HG03280 (cell line): Measurements from ENCODE around the gene PNPLA1.

Source experiments
- ATAC-seq: cut with Tn5 transposase; IDR thresholded peaks from one replicate; pipeline ENCODE4 v1.9.1; 2021; ENCODE audit warnings: mild to moderate bottlenecking, moderate library complexity; ENCODE audit not compliant: unreplicated experiment

Gene PNPLA1

DNA sequence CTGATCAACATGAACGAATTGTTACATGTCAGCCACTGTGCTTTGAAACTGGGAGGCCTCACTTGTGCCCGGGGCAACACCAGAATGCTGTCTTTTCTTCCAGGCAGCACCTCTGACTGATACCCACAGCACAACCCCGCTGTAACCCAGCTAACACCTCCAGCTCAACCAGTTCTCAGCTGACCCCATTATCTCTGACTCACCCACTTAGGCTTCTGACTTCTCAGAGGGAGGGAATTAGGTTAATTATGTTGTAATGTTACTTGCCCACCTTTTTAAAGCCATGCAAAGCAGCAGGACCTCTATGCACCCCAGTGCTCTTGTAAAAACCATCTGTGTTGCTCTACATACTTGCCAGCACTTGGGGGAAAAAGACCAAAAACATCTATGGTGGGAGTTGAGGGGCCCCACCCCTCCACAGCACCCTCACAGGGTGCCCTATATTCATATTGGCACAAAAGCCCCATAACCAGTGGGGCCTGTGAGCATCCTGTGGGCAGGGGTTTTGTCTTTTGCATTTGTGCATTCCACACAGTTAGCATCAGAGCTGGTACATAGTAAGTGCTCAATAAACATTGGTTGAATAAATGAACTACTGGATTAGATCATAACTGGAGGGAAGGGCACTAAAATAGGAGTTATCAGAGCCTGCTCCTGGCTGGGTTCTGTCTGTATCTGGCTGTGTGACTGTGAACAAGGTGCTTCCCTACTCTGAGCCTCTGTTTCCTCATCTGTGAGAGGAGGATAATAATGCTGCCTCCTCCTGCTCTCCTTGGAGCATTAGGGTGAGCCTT is 44.6 kb downstream of the PNPLA1 start:
- ATAC-seq = no peak

DNA sequence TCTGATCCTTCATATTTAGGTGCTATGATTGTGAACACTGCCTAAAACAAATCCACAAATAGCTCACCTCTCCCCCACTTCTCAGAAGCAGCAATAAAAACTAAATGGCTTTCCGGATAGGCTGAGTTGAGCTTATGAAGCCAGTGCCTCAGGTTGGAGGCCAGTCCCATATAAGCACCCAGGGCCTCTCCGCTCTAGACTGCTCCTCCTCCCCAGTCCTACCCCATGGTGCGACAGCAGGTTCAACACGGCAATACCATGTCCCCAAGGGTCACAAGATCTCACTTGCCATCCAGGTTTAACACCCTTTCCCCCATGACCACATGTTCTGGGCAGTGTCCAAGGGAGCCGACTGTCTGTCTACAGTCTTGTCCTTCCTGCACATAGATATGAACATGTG is 46.1 kb downstream of the PNPLA1 start:
- ATAC-seq = no peak

DNA sequence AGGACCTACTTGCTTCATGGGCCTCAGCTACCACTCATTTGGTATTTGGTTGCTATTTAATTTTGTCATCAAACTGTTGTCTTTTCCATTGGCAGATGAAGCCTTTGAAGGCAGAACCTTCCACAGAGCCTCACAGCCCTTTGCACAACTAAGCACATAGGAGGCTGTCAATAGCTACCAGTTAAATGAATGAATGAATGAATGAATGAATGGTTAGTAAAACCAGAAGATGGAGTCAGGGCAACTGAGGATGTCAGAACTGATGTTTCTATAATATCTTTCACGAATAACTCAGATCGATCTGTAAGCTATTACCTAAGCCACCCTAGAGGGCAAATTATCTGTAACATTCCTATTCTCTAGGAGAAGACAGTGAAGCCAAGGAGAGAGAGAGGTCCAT is 47.8 kb downstream of the PNPLA1 start:
- ATAC-seq = no peak

DNA sequence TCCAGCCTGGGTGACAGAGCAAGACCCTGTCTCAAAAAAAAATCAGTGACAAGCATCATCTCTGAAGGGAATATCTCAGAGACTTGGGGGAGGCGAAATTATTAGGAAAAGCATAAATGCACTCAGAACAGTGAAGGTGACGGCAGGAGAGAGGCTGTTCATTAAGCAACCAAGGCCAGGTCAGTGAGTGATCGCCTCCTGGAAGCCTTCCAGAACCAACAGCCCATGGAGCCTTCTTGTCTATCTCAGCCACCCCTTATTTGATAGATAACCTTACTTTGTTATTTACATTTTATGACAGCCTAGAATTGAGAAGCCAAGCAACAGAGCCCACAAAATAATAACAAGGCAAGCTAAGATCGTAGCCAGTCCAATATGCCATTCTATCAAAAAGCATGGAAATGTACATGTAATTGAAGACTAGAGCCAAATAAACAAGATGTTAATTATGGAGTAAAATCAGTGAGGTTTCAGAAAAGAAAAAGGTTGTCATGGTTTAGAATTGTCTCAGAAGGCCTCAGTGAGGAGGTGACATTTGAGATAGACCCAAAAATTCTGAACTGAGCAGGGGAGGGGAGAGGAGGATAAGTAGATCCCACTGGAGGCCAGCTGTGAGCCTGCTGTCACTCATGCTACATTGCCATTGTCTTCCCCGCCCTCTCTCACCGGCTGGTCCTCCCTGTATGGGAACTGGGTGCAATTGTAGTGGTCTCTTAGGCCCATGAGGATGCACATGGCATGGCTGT is 49.0 kb downstream of the PNPLA1 start:
- no peak for ATAC-seq

DNA sequence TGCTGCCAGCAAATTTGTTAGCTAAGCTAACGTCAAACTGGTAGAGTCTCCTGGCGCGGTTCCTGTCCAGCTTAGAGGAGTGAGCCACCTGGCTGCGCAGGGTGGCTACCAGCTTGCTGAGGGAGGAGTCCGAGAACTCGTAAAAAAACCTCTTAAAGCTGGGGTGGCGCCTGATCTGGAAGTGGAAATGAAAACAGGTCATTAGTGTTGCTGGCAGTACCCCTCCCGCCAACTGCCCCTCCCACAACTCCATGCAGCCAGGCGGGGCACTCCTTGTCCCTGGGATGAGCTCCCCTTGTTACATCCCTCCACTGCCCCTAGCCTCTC is 49.5 kb downstream of the PNPLA1 start:
- ATAC-seq = no peak

DNA sequence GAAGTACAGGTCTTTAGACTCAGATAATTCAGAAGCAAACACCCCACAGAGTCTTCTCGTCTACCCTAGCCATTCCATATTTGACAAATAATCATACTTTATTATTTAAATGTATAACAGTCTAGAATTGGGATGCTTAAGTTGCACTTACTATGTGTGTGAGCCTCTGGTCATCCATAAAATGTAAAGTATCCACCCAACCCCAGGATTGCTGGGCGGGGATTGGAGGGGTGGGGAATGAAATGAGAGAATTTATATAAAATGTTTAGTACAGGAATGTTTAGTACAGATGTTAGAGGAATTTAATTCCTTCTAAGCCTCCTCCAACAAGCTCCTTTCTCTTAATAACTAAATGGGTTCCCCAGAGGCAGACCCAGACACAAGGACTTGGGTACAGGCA is 50.0 kb downstream of the PNPLA1 start:
- no peak for ATAC-seq

DNA sequence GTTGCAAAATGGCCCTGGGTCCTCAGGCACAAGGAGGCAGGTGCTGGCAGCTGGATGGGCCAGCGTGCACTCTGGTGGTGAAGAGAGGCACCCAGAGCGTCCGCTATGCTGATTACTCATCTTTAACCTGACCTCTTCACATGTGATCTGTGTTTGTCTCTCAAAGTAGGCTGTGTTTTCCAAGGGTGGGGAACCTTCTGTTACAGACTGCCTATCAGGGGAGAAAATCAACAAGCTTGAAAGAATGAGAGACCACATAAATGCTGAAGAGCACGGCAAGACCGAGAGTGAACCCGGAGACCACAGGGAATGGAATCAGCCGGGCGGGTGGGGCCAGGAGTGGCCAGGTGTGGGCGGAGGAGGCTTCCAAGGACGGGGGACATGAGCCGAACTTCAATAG is 50.6 kb downstream of the PNPLA1 start:
- no peak for ATAC-seq

DNA sequence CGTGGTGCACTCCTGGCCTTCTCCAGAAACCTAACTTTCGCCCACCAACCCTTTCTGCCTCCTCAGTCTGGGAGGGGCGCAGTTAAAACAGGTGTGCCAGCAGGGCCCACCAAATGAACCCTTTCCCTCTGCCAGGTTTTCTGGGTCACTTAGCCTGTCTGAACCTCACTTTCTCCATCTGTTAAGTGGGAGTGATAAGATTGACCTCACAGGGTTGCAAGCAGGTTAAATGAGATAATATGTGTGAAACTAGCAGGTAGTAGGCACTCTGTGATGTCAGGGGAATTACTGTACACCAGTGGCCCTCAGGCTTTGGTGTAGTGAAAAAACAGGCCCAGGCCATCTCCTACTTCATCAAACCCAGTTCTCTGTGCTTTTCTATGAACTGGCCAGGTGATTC is 52.7 kb downstream of the PNPLA1 start:
- ATAC-seq = no peak

DNA sequence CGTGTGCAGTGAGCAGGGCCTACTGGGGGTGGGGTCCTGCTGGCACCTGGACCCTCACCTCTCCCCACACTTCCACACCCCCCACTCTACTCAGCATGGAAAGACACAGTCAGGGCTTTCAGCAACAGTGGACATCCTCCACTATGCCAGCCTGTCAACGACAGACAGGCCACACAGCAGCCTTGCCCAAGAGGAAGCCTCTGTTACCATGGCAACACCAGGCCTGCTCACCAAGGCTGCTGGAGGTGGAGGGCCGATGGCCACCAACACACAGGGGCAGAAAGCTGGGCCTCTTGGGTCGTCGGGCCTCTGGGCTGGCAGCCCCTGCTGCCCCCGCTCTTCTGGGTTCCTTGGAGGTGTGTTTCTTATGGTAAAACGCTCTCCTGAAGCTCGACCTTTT is 53.2 kb downstream of the PNPLA1 start:
- no peak for ATAC-seq

DNA sequence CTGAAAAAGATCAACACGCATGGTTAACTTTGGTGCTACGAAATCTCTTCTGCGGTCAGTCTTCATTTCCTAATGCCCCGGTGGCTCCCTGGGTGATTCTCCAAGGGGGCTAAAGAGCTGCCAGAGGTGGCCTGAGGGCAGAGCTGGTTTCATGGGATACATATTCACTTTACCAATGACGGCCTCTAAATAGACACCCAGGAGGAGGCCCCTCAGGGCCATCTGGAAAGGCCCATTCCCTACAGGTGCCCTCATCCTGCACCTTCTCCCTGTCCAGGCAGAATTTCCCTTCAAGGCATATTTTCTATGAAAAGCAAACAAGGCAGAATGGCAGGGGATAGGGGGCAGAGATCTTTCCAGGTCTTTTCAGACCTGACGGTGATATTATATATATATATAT is 54.3 kb downstream of the PNPLA1 start:
- no peak for ATAC-seq

DNA sequence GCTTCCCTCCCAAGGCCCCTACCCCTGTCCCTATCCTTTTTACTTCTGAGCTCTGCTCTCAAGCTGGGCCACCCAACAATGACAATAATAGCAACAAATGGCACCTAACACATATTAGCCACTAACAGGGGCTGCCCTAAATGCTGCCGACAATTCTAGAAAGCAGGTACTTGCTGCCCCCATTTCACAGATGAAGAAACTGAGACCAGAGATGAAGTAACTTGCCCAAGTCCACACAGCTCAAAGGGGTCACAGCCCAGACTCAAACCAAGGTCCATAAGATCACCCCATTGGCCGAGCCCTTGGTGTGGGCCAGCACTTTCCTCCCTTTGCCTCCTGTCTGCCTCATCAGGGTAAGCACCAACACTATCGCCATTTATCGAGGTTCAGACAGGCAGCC is 54.9 kb downstream of the PNPLA1 start:
- no peak for ATAC-seq

DNA sequence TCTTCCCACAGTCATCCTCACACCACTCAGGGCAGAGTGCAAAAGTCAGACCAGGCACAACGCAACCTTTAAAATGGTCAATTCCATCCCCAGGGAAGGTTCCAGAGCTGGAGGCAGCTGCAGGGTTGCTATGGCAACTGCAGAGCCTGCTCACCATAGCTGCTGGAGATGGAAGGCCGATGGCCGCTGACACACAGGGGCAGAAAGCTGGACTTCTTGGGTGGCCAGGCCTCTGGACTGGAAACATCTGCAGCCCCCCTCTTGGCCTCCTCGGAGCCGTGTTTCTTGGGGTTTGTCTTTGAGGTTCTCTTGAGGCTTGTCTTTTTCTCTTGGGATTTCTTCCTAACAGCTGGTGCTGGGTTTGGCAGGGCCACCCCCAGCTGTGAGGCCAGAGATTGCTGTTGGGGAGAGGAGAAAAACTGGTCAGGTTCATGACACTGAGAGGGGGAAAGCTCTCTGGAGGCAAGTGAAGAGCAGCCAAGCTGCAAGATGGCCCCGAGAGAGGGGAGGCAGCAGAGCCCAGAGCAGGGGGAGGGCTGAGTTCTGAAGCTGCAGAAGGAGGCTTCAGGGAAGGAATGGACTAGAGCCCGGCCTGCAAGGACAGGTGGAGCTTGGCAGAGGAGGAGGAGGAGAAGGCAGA is 56.6 kb downstream of the PNPLA1 start:
- ATAC-seq = no peak

DNA sequence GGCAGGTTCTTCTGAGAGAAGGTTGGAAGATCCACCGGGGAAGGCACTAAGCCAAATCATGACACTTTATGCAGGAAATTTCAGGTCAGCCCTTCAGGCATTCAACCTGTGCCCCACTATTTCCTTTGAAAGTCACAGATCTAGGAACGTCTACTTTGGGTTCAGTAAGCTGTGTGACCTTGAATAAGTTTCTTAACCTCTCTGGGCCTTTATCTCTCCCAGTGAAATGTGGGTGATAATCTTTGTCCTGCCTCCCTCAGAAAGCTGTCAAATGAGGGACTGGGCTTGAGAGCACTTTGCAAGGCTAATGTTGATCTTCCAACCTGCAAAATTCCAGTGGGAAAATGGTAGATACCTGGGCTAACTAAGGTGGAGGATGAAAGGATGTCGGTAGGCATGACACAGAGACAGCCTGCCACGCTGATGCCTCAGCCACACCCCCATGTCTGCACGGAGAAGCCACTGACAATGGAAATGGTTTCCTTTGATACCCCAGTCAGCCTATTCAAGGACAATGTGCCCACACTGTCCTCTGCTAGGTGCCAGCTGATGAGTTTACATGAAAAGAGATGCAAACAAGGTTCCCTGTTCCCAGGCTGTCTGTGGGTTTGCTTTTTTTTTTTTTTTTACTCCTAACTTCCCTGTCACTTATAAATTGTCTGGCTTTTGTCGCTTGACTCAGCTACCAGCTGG is 57.5 kb downstream of the PNPLA1 start:
- ATAC-seq = no peak

DNA sequence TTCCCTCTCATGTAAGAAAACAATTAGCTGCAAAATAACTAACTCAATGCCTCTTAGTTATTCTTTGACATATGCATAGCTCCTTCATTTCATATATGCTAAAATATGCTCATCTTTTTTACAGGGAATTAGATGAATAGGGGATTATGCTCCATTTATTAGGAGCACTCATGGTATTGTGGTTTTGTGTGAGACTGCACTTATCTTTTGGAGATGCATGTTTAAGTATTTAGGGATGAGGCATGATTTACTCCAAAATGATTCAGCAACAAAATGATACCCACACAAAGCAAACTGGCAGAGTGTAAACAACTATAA is 58.0 kb downstream of the PNPLA1 start:
- no peak for ATAC-seq

DNA sequence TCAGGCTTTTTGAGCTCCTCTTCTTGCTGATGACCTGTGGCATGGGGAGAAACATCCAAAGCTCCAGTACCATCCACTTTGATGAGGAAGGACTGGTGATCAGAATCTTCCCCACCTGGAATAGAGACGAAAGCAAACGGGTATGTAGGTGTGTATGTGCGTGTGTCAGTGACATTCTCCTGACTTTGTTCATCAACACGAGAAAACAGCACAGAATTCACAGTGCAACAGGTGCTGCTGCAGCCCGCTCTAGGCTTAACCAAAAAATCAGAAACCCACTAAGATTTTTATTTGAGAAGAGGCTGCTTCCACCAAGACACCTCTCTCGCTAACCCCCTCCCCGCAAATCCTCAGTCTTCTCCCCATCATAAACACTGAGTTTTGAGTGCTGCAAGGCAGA is 58.7 kb downstream of the PNPLA1 start:
- ATAC-seq = no peak

DNA sequence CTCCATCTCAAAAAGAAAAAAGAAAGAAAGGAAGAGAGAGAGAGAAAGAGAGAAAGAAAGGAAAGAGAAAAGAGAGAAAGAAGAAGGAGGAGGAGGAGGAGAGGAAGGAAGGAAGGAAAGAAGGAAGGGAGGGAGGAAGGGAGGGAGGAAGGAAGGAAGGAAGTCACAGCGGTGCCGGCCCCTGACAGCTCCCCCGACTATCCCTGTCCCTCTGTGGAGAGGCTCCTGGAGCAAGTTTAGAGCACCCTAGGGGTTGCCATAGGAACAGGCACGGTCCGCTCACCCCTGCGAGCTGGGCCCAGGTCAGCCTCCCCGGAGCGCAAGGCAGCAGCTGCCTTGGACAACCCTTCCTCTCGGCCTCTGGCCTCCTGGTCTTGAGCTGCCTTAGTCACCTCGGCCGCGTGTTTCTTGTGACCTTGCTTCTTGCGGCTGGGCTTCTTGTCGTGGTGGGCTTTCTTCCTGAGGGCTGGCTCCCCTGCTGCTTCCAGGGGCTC is 60.0 kb downstream of the PNPLA1 start:
- ATAC-seq = no peak

DNA sequence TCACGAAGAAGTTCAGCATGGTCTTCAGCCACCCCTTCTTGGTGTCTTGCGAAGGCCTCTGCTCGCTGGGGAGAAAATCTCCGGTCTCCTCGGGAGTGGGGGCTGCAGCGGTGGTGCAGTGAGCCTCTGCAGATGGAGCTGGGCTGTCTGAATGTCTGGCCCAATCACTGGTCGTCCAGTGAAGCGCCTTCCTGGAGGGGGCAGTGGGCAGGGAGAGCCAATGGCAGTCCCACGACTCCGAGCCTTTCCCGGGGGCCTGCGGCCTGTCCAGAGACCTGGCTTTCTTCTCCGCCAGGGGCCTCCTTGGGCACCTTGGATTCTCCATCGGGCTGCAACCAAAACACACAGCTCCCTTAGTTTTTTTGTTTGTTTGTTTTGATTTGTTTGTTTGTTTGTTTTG is 60.5 kb downstream of the PNPLA1 start:
- ATAC-seq = no peak

DNA sequence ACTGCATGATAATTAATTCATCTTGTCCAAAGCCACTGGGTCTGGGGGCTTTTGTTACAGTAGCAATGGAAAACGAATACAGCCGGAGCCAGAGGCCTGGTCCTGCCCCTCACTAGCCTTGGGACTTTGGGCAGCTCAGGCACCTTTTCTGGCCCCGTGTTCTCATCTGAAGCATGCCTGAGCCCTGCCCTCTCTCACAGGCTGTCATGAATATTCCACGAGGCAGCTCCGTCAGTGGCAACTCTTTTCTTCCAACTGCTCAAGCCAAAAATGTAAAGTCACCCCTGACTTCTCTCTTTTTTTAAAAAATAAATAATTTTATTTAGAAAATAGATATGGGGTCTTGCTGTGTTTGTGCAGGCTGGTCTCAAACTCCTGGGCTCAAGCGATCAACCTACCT is 61.5 kb downstream of the PNPLA1 start:
- ATAC-seq = no peak

DNA sequence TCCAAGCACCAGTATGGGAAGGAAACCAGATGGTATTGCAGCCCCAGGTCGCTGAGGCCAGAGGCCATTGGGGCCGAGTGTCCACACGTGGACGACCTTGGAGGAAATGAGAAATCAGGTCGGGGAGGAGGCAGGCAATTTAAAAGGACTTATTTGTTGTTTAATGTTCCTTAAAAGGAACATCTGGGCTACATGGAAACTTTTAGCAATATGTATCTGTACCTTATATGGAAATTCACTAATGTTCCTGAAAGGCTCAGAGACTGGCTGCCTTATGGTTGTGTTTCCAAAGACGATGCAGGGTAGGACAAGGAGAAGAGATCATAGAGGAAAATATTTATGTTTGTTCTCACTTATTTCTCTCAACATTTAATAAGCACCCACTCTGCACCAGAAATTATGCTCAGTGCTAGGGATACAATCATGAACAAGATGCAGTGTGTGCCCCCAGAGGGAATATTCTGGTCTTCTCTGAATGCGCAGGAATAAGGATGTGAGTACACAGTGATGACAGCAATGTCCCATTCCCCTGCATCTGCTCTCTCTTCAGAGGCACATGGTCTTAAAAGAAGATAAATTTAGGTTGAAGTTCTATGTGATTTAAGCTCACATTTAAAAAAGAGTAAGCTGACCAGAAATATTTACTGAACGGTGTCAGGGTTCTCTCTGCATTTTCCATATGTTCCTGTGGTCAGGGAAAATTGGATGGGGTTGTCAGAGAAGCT is 63.5 kb downstream of the PNPLA1 start:
- no peak for ATAC-seq

DNA sequence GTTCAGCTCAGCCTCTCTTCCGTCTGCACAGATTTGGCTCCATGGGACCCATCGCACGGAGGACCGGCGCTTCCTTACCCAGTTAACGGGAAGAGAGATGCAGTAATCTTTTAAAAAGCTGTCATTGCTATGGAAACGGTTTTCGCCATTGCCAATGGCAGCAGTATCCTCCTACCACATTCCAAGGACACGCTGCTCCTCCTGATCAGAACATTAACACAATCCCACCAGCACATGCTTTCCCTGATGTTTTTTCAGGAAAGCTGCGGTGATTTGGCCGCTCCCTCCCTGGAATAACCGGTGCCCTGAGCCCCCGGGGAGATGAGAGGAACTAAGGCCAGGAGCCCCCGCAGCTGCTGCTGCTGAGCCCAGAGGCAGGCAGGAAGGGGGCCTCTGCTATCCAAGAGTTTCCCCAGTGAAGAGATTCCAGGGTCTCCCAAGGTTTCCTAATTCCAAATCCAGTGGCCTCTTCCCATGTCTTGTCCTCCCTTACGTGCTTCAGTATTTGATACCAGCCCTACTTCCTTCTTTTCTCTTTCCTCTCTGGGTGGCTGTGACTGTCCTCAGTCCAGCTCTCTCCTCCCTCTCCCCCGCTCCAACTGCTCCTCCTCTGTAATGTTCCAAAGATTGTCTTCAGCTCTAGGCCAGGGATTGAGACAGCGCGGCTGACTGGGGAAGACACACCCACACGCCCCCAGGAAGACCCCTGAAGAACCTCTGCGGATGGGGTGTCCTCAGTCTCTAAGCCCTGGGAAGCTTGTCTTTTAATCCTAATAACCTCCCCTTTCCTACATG is 64.3 kb downstream of the PNPLA1 start:
- no peak for ATAC-seq
